Amygdala (tissue), 56 donors: ENCODE data around the gene METTL14.

ENCODE experiments used
- DNase-seq, 56 donors: peaks; one replicate each; lab custom pipeline; 2025; lab: John Stamatoyannopoulos, UW

Gene METTL14

GRCh38 chr4:118756958-118757357 is 71.8 kb downstream of the METTL14 start:
- DNase-seq: no peak

GRCh38 chr4:118757761-118758251 is 72.6 kb downstream of the METTL14 start:
- DNase-seq: no peak

GRCh38 chr4:118758293-118758692 is 73.1 kb downstream of the METTL14 start:
- no peak for DNase-seq

- DNase-seq: no peak
Measured at GRCh38 chr4:118759481-118759880, 74.3 kb downstream of the METTL14 start.

GRCh38 chr4:118760092-118760491 is 74.9 kb downstream of the METTL14 start:
- DNase-seq: no peak

GRCh38 chr4:118760493-118760892 is 75.3 kb downstream of the METTL14 start:
- DNase-seq: no peak

DNA sequence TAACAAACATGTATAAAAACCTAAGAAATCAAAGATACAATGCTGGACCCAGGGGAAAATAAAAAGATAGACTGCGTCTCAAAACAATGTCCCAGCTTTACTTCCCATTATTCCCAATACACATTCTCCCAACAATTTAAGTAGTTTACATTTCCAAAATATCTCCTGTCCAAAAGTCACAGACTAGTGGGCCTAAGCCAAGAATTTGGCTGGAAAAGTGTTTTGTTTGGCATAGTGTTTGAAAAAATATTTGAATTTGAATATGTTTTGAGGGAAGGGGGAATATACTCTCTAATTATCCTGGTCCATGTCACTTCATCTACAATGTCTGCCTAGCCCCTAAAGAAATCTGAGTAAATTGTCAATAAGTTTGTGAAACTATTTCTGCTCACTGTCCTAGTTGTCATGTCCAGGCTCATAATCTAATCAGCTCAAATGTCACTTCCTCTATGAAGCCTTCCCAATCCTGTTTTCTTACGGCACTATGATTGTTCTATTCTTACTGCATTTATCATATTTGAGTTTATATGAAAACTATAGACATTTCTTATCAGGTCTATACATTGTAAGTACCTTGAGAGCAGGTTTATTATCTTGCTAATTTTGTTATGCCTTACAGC is 76.3 kb downstream of the METTL14 start:
- no peak for DNase-seq

- no peak for DNase-seq
Measured at GRCh38 chr4:118762155-118762554, 77.0 kb downstream of the METTL14 start.

DNA sequence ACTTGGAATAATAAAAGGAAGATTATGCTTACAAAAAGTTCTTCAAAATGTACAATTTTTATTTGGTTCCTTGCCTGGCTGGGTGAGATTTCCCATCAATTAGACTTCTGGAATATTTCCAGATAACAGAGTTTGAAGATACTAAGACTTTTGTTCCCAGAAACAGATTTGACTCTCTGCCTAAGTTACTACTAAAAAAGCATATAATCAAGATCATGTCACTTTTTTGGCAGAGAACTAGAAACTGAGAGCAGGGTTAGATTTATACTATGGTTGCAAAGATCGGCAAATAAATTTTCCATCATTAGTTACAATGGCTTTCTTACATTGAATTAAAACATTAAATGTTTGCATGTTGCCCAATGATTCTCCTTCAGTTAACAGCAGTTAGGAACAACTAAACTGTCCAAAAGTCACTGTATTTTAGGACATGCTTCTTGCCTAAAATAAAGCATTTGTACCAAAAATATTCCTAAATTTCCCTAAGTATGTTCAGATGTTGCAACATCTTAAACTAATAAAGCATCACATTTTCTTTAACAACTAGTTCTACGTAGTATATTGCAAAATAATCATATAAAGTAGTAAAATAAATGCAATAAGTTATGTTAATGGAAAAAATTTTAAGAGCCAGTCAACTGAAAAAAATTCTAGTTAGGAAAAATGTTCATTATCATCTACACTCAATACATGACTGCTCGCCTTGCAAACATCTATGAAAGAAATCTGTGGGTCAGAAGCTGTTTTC is 77.7 kb downstream of the METTL14 start:
- no peak for DNase-seq
